ENCODE measurements around the gene PARD6G.

Gene PARD6G

GRCh38 chr18:80159713-80160636, 87.3 kb downstream of the PARD6G start:
- TF ChIP-seq CTCF (IDR thresholded peaks at IDR 0.05; ENCODE audit: low read depth, low read length), result no peak
- no peak overlapping the region for H3K4me3 ChIP-seq (ENCODE audit: low read depth, low read length)

GRCh38 chr18:80158365-80158764, 88.9 kb downstream of the PARD6G start:
- no peak overlapping the region for H3K4me3 ChIP-seq (ENCODE audit: low read depth, low read length)
- TF ChIP-seq CTCF (IDR thresholded peaks at IDR 0.05; ENCODE audit: low read depth, low read length), result no peak

GRCh38 chr18:80157708-80158343, 89.5 kb downstream of the PARD6G start:
- H3K4me3 ChIP-seq (ENCODE audit: low read depth, low read length), result no peak overlapping the region
- TF ChIP-seq CTCF (IDR thresholded peaks at IDR 0.05; ENCODE audit: low read depth, low read length), result peak; percentile 97

GRCh38 chr18:80154293-80154692, 93.0 kb downstream of the PARD6G start:
- H3K4me3 ChIP-seq (ENCODE audit: low read depth, low read length), result no peak overlapping the region
- peak; percentile 45 for TF ChIP-seq CTCF (IDR thresholded peaks at IDR 0.05; ENCODE audit: low read depth, low read length)

GRCh38 chr18:80149667-80150066, 97.6 kb downstream of the PARD6G start:
- H3K4me3 ChIP-seq (ENCODE audit: low read depth, low read length), result no peak overlapping the region
- TF ChIP-seq CTCF (IDR thresholded peaks at IDR 0.05; ENCODE audit: low read depth, low read length), result no peak

GRCh38 chr18:80148326-80149199, 98.8 kb downstream of the PARD6G start:
- TF ChIP-seq CTCF (IDR thresholded peaks at IDR 0.05; ENCODE audit: low read depth, low read length), result no peak
- H3K4me3 ChIP-seq (ENCODE audit: low read depth, low read length), result peak overlapping the region; percentile 59
